GM20431 (cell line): Measurements from ENCODE around the gene IL9R.
"Not testable (repeated sequence)": the region's sequence is repeated elsewhere in the genome, so short reads cannot be mapped to it uniquely, and the experiment has no call there.

Experiments used
- in situ Hi-C: fragments of 300-500 bp; cut with MseI, MboI; formaldehyde crosslinking; loops from one replicate; pipeline ENCODE4 v1.15.0; 2020; ENCODE audit warnings: low sequenced_read_pairs; ENCODE audit not compliant: unreplicated experiment

IL9R gene, protein sequence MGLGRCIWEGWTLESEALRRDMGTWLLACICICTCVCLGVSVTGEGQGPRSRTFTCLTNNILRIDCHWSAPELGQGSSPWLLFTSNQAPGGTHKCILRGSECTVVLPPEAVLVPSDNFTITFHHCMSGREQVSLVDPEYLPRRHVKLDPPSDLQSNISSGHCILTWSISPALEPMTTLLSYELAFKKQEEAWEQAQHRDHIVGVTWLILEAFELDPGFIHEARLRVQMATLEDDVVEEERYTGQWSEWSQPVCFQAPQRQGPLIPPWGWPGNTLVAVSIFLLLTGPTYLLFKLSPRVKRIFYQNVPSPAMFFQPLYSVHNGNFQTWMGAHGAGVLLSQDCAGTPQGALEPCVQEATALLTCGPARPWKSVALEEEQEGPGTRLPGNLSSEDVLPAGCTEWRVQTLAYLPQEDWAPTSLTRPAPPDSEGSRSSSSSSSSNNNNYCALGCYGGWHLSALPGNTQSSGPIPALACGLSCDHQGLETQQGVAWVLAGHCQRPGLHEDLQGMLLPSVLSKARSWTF

DNA sequence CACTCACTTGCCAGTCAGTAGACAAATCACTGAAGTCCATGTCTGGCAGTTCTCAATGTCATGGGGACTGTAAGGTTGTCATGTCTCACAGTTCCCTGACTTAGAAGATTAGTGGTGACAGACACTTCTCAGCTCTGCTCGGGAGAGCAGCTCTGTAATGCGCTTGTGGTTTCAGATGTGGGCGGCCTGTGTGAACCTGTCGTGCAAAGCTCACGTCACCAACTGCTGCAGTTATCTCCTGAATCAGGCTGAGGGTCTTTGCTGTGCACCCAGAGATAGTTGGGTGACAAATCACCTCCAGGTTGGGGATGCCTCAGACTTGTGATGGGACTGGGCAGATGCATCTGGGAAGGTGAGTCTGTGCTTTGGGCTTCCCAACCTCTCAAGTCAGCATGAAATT, at the start of gene IL9R:
Gene IL9R (plus strand): TSS at position 261 of the 400 bp plus-strand sequence. CDS start 64 bp downstream, at position 325.
- in situ Hi-C loops, result no loop called here

DNA sequence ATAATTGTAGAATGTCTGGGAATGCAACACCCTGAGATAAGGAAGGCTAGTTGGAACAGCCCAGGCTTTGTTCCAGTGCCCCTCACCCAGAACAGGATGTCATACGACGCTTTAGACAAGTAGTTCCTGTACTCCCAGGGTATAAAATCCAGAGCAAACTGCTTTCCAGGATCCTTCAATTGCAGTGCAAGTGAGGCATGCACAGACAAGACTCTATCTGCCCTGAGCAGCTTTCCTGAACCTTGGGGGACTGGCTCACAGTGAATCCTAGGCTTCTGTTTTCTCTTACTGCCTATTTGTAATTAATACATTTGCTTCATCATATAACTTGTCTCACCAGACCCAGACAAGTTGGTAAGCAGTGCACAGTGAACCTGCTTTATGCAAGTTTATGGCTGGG, 48.4 kb upstream of the IL9R start:
- in situ Hi-C loops, result no loop called here

DNA sequence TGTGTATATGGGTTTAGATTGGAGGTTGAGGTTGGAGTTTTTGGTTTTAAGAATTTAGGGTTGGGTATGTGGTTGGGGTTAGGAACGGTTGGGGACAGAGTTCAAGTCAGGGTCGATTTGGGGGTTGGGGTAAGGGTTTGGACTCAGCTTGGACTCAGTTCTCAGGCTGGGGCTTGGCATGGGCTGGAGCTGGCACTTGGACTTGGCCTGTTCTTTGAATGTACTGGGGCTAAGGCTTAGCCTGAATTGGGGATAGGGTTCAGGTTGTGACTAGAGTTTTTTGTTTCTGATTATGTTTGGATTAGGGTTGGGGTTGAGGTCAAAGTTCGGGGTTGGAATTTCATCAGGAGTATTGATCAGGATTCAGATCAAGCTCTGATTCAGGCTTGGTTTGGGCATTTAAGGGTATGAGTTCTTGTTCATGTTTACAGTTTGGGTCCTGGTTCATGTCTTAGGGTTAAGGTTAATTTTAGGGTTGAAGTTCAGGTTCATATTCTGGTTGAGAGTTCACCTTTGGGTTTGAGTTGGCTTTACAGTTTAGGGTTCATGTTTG, 46.2 kb upstream of the IL9R start:
- in situ Hi-C loops, result no loop called here

DNA sequence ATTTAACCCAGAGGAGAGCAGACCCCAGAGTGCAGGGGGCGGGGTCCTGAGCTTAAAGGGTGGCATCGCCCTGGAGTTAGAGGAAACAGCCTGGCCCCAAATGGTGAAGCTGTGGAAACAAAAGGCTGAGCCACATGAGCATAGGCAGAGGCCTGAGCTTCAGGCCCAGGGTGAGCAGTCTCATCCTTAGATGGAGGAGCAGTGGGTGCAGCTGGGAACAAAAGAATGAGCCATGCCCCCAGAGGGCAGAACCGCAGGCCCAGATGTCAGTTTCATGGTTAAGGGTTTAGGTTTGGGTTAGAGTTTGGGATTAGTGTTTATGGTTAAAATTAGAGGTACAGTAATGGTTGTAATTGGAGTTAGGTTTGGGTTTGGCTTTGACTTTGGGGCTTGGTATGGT, 44.4 kb upstream of the IL9R start:
- in situ Hi-C loops, result no loop called here

DNA sequence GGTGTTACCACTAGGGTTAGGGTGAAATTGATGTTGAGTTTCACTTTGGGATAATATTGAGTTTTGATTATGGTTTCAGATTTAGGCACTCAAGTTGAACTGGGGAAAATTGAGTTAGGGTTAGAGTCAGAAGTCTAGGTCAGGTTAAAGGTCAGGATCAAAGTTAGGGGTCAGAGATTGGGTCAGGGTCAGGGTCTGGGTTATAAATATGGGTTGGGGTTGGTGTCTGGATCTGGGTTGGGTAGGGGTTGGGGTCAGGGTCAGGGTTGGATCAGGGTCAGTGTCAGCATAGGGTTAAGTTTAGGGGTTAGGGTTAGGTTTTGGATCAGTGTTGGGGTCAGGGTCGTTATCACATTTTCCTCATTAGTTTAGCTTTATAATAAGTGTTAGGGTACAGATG, 42.7 kb upstream of the IL9R start:
- in situ Hi-C loops, result no loop called here

DNA sequence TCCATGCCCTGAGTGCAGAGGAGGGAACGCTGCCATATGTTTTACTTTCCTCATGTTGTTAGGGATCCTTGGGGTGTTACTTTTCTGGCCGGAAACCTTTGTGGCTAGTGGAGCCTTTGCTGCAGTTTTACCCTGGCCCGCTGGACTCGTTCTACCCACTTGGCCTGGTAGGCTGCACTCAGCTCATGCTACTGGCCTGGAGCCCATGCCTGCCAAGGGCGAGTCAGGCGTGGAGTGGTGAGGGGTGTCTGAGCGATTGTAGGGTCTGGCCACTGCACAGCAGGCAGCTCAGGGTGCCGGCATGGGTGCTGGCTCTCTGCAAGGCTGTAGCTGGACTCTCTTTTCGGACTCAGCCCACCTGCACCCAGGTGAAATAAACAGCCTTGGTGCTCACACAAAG, 41.4 kb upstream of the IL9R start:
- in situ Hi-C loops, result no loop called here

DNA sequence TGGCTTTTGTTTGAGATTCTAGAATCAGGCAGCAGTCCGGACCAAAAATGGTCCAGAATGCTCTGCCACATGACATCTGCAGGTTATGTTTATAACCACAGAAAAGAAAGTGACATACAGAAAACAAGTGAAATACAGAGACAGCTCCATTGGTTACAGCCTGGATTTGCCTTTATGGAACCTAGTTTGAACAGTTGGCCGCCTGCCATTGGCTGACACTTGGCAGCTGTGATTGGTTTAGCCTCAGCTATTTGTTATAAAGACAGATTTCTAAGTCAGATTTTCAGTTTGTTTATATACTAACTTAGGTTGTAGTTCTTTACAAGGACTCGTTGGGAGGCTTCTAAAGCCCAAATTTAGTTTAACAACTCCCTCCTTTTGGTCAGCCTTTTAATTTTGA, 40.8 kb upstream of the IL9R start:
- in situ Hi-C loops, result no loop called here

DNA sequence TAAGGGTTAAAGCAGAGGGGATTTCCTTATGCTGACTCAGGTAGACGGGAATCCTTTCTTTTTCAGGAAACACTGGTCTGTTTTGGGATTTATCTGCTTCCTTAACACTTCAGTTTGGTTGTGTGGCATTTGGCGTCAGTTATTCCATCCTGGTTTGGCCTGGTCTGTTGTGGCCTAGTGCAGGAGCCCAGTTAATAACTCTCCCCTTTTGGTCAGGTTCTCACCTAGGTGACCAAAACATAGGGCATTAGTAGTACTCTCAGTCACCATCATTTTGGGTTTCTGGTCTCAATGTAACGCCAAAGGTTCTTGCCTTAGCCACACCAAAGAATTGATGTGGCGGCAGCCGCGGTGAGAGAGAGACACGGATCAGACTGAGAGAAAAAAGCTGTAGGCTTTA, 39.7 kb upstream of the IL9R start:
- in situ Hi-C loops, result no loop called here

DNA sequence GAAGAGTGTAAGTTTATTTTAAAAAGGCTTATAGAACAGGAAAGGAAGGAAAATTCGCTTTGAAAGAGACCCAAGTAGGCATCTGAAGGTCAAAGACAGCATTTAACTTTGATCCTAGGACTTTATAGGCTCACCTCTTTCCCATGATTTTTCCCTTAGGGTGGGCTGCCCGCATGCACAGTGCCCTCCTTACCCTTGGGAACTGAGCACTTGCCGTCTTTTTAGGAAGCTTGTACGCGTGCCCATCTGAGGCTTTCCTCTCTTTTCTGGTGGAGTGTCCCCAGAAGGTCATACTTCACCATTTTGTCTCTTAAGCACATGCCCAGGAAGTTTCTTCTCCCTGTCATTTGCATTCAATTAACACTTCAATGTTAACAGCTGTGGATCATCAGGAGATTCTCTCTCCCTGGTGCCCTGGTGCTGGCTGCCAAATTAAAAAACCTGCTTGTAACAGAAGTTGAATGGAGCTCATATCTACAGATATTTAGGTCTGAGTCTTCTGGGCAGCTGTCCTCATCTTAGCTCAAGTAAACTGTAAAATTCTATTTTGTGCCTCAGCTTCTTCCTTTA, 38.4 kb upstream of the IL9R start:
- in situ Hi-C loops, result no loop called here

DNA sequence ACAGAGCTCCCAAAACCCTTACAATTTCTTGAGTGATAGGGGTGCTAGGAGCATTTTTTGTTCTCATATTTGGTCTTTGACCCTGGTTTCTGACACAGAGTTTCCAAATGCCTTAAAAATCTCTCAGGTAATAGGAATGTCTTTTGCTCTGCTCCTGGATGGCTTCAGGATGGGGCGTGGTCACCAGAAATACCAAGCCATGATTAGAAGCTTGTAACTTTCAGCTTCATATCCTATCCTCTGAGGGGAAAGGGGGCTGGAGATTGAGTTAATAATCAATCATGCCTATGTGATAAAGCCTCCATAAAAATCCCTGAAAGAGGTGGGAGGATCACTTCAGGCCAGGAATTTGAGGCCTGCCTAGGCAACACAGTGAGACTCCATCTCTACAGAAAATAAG, 34.6 kb upstream of the IL9R start:
- in situ Hi-C loops, result no loop called here

DNA sequence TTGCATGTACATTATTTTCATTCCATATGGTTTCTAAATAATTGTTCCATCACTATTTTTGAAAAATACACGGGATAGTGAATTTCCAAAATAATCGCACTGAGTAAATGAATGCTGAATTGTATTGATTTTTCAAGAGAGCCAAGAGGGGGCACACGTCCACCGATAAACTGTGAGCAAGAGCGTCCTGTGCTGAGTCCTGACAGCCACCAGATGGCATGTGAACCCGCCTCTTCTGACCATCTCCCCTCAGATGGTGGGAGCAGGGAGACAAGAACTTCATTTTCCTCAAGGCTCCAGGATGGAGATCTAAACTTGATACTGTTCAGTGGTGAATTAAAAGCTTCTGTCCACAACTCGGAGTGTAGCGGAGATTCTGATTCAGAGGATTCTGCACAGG, 30.6 kb upstream of the IL9R start:
- in situ Hi-C loops, result no loop called here

DNA sequence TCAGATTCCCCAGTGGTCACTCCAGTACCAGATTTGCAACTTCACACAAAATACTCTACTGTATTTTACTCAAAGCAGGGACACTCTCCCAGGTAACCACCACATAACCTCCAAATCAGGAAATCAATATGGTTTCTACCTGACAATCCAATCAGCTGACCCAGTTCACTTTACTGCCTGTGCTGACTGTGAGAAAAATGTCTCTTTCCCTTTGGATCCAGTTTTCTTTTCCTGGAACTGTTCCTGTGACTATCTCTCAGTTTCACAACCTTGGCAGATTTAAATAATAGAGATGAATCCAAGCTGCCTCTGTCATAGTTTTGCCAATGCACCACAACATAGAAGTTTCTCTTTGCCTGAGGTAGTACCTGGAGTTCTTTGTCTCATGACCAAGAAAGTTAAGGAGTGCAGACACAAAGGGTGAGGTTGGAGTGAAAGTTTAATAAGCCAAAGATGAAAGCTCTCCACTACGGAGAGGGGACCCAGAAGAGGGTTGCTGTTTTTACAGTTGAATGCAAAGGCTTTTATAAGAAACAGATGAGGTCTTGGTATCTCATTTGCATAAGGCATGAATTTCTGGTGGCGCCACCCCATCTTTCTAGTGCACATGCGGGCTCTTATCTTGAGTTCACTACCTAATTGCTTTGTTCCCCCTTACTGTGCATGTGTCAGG, 29.7 kb upstream of the IL9R start:
- in situ Hi-C loops, result no loop called here

DNA sequence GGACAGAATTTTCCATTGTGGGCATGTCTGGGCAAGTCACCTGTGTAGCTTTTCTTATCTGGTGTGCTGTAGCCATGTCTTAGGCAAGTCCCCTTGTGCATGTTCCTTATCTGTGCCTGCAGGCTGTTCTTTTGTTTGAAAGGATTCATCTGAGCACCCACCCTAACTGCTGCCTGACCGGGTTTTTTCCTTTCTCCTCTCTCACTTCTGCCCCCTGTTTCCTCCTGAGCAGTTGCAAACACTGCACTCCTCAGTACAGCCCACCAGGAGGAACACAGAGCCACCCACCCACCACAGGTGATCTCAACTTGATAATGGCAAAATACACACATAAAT, 29.2 kb upstream of the IL9R start:
- in situ Hi-C loops, result no loop called here

DNA sequence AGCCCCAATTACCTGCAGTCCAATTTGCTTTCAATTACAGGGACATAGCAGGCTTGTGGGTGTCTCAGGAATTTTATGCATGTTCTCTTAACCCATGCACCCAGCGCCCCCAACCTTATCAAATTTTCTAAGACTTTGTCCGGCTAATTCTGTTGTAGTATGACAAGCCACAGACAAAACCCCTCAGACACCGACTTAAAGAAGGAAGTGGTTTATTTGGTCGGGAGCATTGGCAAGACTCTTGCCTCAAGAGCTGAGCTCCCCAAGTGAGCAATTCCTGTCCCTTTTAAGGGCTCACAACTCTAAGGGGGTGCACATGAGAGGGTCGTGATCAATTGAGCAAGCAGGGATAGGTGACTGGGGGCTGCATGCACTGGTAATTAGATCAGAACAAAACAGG, 28.7 kb upstream of the IL9R start:
- in situ Hi-C loops, result no loop called here

DNA sequence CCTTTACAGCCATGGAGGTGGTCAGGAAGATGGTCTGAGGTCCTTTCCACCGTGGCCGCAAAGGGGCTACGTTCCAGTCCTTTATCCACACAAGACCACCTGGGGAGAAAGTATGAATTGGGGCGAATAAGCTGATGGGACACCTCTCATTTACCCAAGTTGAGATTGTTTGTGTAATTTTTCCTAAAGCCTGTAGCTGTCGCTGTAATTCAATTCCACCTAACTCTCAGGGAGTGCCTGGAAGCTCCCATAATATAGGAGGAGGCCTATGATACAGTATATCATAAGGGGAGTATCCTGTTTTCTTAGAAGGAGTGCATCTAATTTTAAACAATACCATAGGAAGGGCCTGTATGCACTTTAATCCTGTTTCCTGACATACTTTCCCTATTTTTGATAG, 25.8 kb upstream of the IL9R start:
- in situ Hi-C loops, result not testable (repeated sequence)

DNA sequence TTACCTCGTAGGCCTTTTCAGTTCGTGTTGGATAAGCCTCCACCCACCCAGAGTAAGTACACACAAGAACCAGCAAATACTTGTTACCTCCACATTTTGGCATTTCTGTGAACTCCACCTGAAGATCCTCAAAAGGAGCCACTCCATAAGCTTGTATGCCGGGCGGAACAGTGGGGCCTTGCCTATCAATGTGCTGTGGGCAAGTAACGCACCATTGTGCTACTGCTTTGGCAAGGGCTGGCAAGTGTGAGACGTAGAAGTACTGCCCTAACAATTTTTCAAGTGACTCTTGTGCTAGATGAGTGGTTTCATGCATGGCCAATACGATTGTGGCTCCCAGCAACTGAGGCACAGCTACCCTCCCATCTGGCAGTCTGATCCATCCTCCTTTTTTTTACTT, 25.3 kb upstream of the IL9R start:
- in situ Hi-C loops, result not testable (repeated sequence)

DNA sequence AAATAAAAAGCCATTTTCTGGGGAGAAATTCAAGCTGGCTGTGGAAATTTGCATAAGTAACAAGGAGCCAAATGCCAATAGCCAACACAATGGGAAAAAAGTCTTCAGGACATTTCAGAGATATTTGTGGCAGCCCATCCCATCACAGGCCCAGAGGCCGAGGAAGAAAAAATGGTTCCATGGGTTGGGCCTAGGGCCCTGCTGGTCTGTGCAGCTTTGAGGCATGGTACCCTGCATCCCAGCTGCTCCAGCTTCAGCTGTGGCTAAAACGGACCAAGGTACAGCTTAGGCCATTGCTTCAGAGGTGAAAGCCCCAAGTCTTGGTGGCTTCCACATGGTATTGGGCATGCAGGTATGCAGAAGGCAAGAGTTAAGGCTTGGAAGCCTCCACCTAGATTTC, 14.2 kb upstream of the IL9R start:
- in situ Hi-C loops, result no loop called here

DNA sequence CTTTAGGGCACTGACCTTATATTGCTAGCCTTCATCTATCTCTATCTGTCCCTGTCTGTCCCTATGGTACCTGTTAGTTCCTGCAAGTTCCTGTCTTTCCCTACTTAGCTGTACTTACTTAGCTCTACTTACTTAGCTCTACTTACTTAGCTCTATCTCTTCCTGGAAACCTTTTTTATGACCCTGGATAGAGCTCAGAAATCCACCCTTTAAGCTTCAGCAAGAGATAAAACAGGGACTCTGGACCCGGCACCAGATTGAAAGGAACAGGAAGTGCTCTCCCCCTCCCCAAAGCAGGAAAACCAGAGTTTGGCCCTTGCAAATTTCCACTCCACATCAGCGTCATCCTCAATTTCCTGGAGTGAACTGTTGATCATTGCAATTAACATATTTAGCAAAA, 12.3 kb upstream of the IL9R start:
- in situ Hi-C loops, result no loop called here

DNA sequence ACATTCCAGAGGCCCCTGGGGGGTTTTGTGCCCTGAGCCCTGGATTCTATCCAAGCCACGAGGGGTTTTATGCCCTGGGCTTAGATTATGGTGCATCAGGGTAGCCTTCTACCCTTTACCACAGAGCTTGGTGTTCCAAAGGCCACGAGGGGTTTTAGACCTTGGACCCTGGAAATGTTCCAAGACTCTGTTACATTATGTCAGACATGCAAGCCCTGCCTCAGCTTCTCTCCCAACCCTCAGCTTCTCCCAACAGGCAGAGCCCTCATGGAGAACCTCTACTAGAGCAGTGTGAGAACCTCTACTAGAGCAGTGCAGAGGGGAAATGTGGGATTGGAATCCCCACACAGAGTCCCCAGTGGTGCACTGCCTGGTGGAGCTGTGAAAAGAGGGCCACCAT, 10.5 kb upstream of the IL9R start:
- in situ Hi-C loops, result not testable (repeated sequence)

DNA sequence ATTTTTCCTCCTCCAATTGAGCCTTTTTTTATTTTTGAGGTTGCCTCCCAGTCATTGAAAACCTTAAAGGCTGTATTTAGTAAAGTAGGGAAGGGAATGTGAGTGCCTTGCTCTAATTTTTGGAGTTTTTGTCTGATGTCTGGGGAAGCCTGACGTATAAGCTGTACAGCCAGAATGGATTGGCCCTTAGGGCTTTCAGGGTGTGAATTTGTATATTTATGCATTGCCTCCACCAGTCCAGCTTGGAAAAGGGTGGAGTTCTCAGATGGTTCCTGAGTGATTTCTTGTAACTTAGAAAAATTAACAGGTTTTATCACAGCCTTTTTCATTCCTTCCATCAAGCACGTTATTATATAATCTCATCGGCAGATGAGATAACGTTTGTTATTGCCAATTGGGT, 8.6 kb upstream of the IL9R start:
- in situ Hi-C loops, result no loop called here

DNA sequence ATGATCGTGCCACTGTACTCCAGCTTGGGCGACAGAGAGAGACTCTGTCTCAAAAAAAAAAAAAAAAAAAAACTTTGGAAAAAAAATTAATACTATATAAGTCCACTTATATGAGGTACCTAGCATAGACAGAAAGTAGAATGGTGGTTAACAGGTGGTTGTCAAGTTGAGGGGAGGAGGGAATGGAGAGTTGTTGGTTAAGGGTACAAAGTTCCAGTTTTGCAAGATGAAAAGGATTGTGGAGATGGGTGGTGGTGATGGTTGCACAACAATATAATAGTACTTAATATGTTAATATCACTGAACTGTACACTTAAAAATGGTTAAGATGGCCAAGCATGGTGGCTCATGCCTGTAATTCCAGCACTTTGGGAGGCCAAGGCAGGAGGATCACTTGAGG, 4.1 kb upstream of the IL9R start:
- in situ Hi-C loops, result no loop called here
